HepG2 (cell line): ENCODE measurements around the gene RHOT1. TPM values are rescaled to one million over a fixed set of nuclear protein-coding genes. Genes with fewer than 3 reads are reported as not detected.

Experiments used
- ATAC-seq: fragments of 200-7000 bp; cut with Tn5 transposase; 3 replicates; pipeline ENCODE4 v1.9.1; 2020; ENCODE audit warnings: mild to moderate bottlenecking, moderate library complexity
- BruUV-seq: library from RNA; stranded (reverse); fragments of 400-500 nt; replicated peaks from 2 replicates; lab custom pipeline; 2021; lab: Mats Ljungman, UMichigan
- CTCF ChIA-PET: fragments of 300-600 bp; formaldehyde crosslinking; extraction: SDS; loops from one replicate; lab custom pipeline; 2021; ENCODE audit warnings: low total read pairs, inconsistent platforms, low intra/inter-chr PET ratio; lab: Yijun Ruan, JAX
- POLR2A ChIA-PET: fragments of 350-600 bp; sonication (Branson Sonifier 250); formaldehyde crosslinking; loops from one replicate; lab custom pipeline; 2020; ENCODE audit warnings: antibody characterized with exemption, inconsistent platforms; lab: Yijun Ruan, JAX
- DNase-seq: peaks from one replicate; pipeline ENCODE4 v3.0.0-alpha.2; 2015; ENCODE audit warnings: low spot score
- FAIRE-seq: peaks from 3 replicates; lab custom pipeline; 2011; peaks lifted over from hg19 to GRCh38; lab: Jason Lieb, UNC
- H2AFZ ChIP-seq: one replicate; pipeline ENCODE4 v1.6.1; 2011; ENCODE audit warnings: low read length, inconsistent platforms
- H3K27ac ChIP-seq: fragments of 300-600 bp; 3 replicates; pipeline ENCODE4 v1.8.0; 2011; ENCODE audit warnings: mixed run types, mild to moderate bottlenecking, mixed read lengths, low read length, inconsistent platforms; ENCODE audit not compliant: insufficient read depth; ENCODE audit errors: extremely low read length
- H3K27me3 ChIP-seq, 2 experiments: fragments of 200-600 bp in 1 of 2; 2 replicates in 1 of 2; 3 replicates in 1 of 2; pipeline versions ENCODE4 v1.6.0 to v1.8.0; 2011; ENCODE audit warnings: low read length in 2 of 2, mild to moderate bottlenecking in 2 of 2, moderate library complexity in 2 of 2, inconsistent platforms in 1 of 2; ENCODE audit not compliant: insufficient read depth in 2 of 2, control insufficient read depth in 1 of 2
- H3K36me3 ChIP-seq, 2 experiments: fragments of 200-600 bp in 1 of 2; replicated peaks in 1 of 2; 2 replicates in 1 of 2; 3 replicates in 1 of 2; pipeline versions ENCODE4 v1.5.1 to v1.8.0; 2011; ENCODE audit warnings: low read length in 2 of 2, inconsistent platforms in 1 of 2; ENCODE audit not compliant: insufficient read depth in 2 of 2, control insufficient read depth in 1 of 2
- H3K4me1 ChIP-seq: 2 replicates; pipeline ENCODE4 v1.5.1; 2012; ENCODE audit warnings: low read length, inconsistent platforms; ENCODE audit not compliant: insufficient read depth
- H3K4me2 ChIP-seq: 2 replicates; pipeline ENCODE4 v1.6.0; 2011; ENCODE audit warnings: low read depth, low read length, inconsistent platforms
- H3K4me3 ChIP-seq, 3 experiments: fragments of 200-600 bp in 1 of 3; sonication (generic), shearing (Covaris generic) in 1 of 3; replicated peaks in 1 of 3; 2 replicates each; pipeline ENCODE4 v1.5.1; 2011 to 2016; ENCODE audit warnings: low read length in 3 of 3, inconsistent platforms in 2 of 3, low read depth in 2 of 3, mild to moderate bottlenecking in 2 of 3, control low read depth in 1 of 3, mixed read lengths in 1 of 3; ENCODE audit not compliant: insufficient read depth in 1 of 3
- H3K79me2 ChIP-seq: one replicate; pipeline ENCODE4 v1.6.1; 2011; ENCODE audit warnings: low read length, inconsistent platforms; ENCODE audit not compliant: insufficient read depth
- H3K9ac ChIP-seq: 2 replicates; pipeline ENCODE4 v1.6.0; 2011; ENCODE audit warnings: mild to moderate bottlenecking, low read depth, low read length, inconsistent platforms; ENCODE audit not compliant: insufficient read depth
- H3K9me3 ChIP-seq: 2 replicates; pipeline ENCODE4 v1.5.1; 2012; ENCODE audit warnings: mild to moderate bottlenecking, low read length
- H4K20me1 ChIP-seq: 2 replicates; pipeline ENCODE4 v1.6.0; 2011; ENCODE audit warnings: inconsistent platforms, mild to moderate bottlenecking, low read length, moderate library complexity; ENCODE audit not compliant: insufficient read depth
- CAMTA2 ChIP-seq: sonication (generic); formaldehyde crosslinking; IDR thresholded peaks from 2 replicates; pipeline ENCODE4 v1.4.0; 2020; ENCODE audit warnings: mild to moderate bottlenecking, missing genetic modification reagents, borderline replicate concordance
- CREM ChIP-seq, 2 experiments: sonication (generic) in 1 of 2; formaldehyde crosslinking in 1 of 2; IDR thresholded peaks; 2 replicates each; pipeline versions ENCODE4 v1.4.0 to v1.6.1; 2016 to 2020; ENCODE audit warnings: antibody characterized with exemption in 1 of 2, mild to moderate bottlenecking in 1 of 2, missing genetic modification reagents in 1 of 2
- FOXJ3 ChIP-seq: sonication (generic); formaldehyde crosslinking; IDR thresholded peaks from 2 replicates; pipeline ENCODE4 v1.4.0; 2020; ENCODE audit warnings: missing genetic modification reagents, mild to moderate bottlenecking, borderline replicate concordance
- JDP2 ChIP-seq: sonication (generic); formaldehyde crosslinking; IDR thresholded peaks from 2 replicates; pipeline ENCODE4 v1.8.1; 2022; ENCODE audit warnings: missing genetic modification reagents, borderline replicate concordance
- KMT2B ChIP-seq: IDR thresholded peaks from 2 replicates; pipeline ENCODE4 v1.6.1; 2016; ENCODE audit warnings: missing genetic modification reagents, missing compliant biosample characterization
- NFRKB ChIP-seq: fragments of 450-650 bp; IDR thresholded peaks from 2 replicates; pipeline ENCODE4 v1.6.1; 2017
- POGZ ChIP-seq: sonication (generic); formaldehyde crosslinking; IDR thresholded peaks from 2 replicates; pipeline ENCODE4 v1.4.0; 2020; ENCODE audit warnings: mild to moderate bottlenecking, missing genetic modification reagents
- RARA ChIP-seq: IDR thresholded peaks from 2 replicates; pipeline ENCODE4 v1.6.1; 2016; ENCODE audit warnings: missing genetic modification reagents, missing compliant biosample characterization
- TBX2 ChIP-seq: sonication (generic); formaldehyde crosslinking; IDR thresholded peaks from 2 replicates; pipeline ENCODE4 v1.5.0; 2020; ENCODE audit warnings: missing genetic modification reagents, mild to moderate bottlenecking, borderline replicate concordance
- ZNF350 ChIP-seq: sonication (generic); formaldehyde crosslinking; IDR thresholded peaks from 2 replicates; pipeline ENCODE4 v1.4.0; 2020; ENCODE audit warnings: mild to moderate bottlenecking, low read depth, missing genetic modification reagents, borderline replicate concordance
- ZNF44 ChIP-seq: sonication (generic); formaldehyde crosslinking; IDR thresholded peaks from 2 replicates; pipeline ENCODE4 v1.5.1; 2020; ENCODE audit warnings: mild to moderate bottlenecking, missing genetic modification reagents
- WGBS: methylation state at CpG from one replicate; pipeline ENCODE4 v1.1.6; 2017; ENCODE audit warnings: low lambda C conversion rate; 5-methylcytosine and 5-hydroxymethylcytosine counted together
- in situ Hi-C: cut with HindIII; loops from 2 replicates; pipeline ENCODE4 v1.10.0; 2017; ENCODE audit warnings: low pct_unique_long_range_greater_than_20kb; ENCODE audit not compliant: extremely low pct_ligation_motif_present
- intact Hi-C: fragments of 100-400 bp; cut with micrococcal nuclease; formaldehyde crosslinking; loops from one replicate; pipeline ENCODE4 v1.10.0; 2022; ENCODE audit not compliant: unreplicated experiment
- polyA plus RNA-seq, 8 experiments: library from polyadenylated mRNA; depleted of rRNA in 3 of 8; stranded (reverse) in 7 of 8; unstranded in 1 of 8; fragments of >200 nt; fragmentation: Illumina TruSeq in 4 of 8; extraction: Trizol in 4 of 8; gene quantifications; 2 replicates each; pipeline versions ENCODE4 v1.2.1 to v1.2.3, GENCODE V29; 2011 to 2016; ENCODE audit warnings: low read depth in 4 of 8, missing spikeins in 1 of 8, mixed read lengths in 1 of 8; ENCODE audit not compliant: insufficient read depth in 1 of 8
- total RNA-seq, 5 experiments: library from RNA; depleted of rRNA; stranded (reverse); fragments of >200 nt; fragmentation: Illumina TruSeq; extraction: Trizol; gene quantifications; 2 replicates each; pipeline ENCODE4 v1.2.3, GENCODE V29; 2016; ENCODE audit warnings: low read depth in 1 of 5
- TF ChIP-seq, protein P1 (sequence below): sonication (generic); formaldehyde crosslinking; IDR thresholded peaks from 2 replicates; pipeline ENCODE4 v1.8.1; 2023; ENCODE audit warnings: mild to moderate bottlenecking, missing genetic modification reagents
- TF ChIP-seq, protein P2 (sequence below): sonication (generic); formaldehyde crosslinking; IDR thresholded peaks from 2 replicates; pipeline ENCODE4 v1.5.0; 2020; ENCODE audit warnings: mild to moderate bottlenecking, missing genetic modification reagents
- TF ChIP-seq, protein P3 (sequence below): IDR thresholded peaks from 2 replicates; pipeline ENCODE4 v1.6.1; 2016; ENCODE audit warnings: low read depth, borderline replicate concordance

RHOT1 gene
- total and polyA plus RNA-seq, 2 of the 13 experiments (the other 11 are each of a cell fraction or from before 2014, with no cell fraction given): 25.6 to 41.5 TPM

DNA sequence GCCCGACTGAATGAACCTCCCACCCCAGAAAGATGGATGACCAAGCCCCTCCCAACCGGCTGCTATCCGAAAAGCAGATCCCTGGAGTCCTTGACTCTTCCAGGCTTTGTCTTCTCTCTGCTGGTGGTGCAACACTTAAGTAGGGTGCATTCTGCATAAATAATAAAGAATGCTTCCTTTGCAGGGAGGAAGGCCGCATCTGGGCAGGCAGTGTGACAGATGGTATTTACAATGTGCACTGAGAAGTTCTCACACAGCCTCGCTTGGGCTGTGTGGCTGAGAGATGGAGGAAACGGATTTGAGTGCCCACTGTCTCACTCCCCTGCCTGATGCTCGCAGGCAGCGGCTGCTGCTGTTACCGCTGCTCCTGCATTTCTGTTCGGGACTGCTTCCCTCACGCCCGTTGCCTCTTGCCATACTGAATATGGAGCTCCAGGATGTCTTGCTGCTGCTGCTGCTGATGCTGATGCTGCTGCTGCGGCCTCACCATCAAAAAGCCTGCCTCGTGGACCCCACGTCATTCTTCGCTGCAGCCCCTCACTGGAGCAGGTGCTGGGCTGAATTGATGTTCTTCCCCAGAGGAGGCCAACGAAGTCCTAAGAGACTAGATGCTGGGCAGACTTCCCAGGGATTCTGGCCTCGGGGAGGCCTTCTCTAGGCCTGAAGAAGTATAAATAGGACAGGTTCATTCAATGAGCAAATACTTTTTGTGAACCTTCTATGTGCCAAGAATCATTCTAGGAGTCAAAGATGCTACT is 116.3 kb downstream of the RHOT1 start (continued):
- no peak for TF ChIP-seq POGZ (CRISPR knock-in tag)

DNA sequence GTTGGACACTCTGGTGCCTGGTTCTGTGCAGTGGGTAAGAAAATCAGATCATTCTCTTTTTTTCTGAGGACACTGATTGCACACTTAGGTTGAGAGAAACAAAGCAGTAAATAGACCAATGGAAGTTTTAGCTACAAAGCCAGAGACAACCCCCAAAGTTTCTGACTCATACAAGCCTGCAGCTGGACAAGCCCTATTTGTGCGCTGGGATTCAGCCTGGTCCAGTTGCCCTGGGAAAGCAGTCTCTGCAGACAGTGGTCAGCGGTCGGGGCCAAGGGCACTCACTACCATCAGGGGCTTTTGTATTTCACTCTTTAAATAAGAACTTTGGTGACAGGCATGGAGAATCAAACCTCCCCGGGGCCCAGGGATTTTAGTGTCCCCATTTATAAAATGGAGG is 117.3 kb downstream of the RHOT1 start:
- no peaks in the 10 kb centered on the region for H3K36me3 ChIP-seq
- FAIRE-seq: no peak
- H3K4me3 ChIP-seq: no peak overlapping the region
- intact Hi-C loops (no loop called here), in situ Hi-C loops (loop anchor here (5.0 kb wide), 1 partner anchor 63 kb away; no protein-coding TSS in a partner anchor)
- CTCF ChIA-PET: no interaction called here
- peaks cover 6 to 45% of the 10 kb centered on the region in 2 experiments for H3K27me3 ChIP-seq
- no peak for DNase-seq
- POLR2A ChIA-PET: no interaction called here
- H3K9me3 ChIP-seq: no peaks in the 10 kb centered on the region
- no peaks in the 10 kb centered on the region for H3K79me2 ChIP-seq
- WGBS: 11% methylated on average over 4 of the region's 4 CpGs
- no TSS peak for BruUV-seq
- no peak overlapping the region for H3K4me2 ChIP-seq
- no peak overlapping the region for H2AFZ ChIP-seq
- no peak overlapping the region for H3K9ac ChIP-seq
- no peaks in the 10 kb centered on the region for H4K20me1 ChIP-seq
- peaks cover 17% of the 10 kb centered on the region for H3K4me1 ChIP-seq
- ATAC-seq: no peak
- no peak overlapping the region for H3K27ac ChIP-seq
- TF ChIP-seq, protein P1, sequence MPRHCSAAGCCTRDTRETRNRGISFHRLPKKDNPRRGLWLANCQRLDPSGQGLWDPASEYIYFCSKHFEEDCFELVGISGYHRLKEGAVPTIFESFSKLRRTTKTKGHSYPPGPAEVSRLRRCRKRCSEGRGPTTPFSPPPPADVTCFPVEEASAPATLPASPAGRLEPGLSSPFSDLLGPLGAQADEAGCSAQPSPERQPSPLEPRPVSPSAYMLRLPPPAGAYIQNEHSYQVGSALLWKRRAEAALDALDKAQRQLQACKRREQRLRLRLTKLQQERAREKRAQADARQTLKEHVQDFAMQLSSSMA: no peak
- TF ChIP-seq, protein P2, sequence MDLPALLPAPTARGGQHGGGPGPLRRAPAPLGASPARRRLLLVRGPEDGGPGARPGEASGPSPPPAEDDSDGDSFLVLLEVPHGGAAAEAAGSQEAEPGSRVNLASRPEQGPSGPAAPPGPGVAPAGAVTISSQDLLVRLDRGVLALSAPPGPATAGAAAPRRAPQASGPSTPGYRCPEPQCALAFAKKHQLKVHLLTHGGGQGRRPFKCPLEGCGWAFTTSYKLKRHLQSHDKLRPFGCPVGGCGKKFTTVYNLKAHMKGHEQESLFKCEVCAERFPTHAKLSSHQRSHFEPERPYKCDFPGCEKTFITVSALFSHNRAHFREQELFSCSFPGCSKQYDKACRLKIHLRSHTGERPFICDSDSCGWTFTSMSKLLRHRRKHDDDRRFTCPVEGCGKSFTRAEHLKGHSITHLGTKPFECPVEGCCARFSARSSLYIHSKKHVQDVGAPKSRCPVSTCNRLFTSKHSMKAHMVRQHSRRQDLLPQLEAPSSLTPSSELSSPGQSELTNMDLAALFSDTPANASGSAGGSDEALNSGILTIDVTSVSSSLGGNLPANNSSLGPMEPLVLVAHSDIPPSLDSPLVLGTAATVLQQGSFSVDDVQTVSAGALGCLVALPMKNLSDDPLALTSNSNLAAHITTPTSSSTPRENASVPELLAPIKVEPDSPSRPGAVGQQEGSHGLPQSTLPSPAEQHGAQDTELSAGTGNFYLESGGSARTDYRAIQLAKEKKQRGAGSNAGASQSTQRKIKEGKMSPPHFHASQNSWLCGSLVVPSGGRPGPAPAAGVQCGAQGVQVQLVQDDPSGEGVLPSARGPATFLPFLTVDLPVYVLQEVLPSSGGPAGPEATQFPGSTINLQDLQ: no peak
- TF ChIP-seq CAMTA2: no peak
- no peak for TF ChIP-seq KMT2B (CRISPR knock-in tag)
- no peak for TF ChIP-seq FOXJ3
- no peak for TF ChIP-seq TBX2 (CRISPR knock-in tag)
- no peak for TF ChIP-seq NFRKB
- TF ChIP-seq, protein P3, sequence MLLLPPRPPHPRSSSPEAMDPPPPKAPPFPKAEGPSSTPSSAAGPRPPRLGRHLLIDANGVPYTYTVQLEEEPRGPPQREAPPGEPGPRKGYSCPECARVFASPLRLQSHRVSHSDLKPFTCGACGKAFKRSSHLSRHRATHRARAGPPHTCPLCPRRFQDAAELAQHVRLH: no peak
- TF ChIP-seq CREM (IDR thresholded peaks at IDR 0.05): no peak
- no peak for TF ChIP-seq CREM (CRISPR knock-in tag; IDR thresholded peaks at IDR 0.05)
- no peak for TF ChIP-seq ZNF44 (CRISPR knock-in tag)
- TF ChIP-seq JDP2 (CRISPR knock-in tag): no peak
- no peak for TF ChIP-seq ZNF350 (CRISPR knock-in tag)
- TF ChIP-seq RARA (CRISPR knock-in tag): no peak
